Muscle of back (tissue), 11 donors: ENCODE measurements around the gene PDE4B. TPM values are rescaled to one million over a fixed set of nuclear protein-coding genes. Genes with fewer than 3 reads are reported as not detected.
"Not testable (repeated sequence)": the region's sequence is repeated elsewhere in the genome, so short reads cannot be mapped to it uniquely, and the experiment has no call there.

Source experiments
- DNase-seq, 3 donors: peaks; one replicate each; pipeline versions ENCODE4 v3.0.0 to v3.0.0-alpha.2; 2013
- polyA plus RNA-seq, 10 donors: library from polyadenylated mRNA; unstranded; fragments of 120-200 nt; gene quantifications; one replicate each; pipeline ENCODE4 v1.2.1, GENCODE V29; 2013; ENCODE audit not compliant: insufficient read length in 10 of 10

Gene PDE4B
- polyA plus RNA-seq, 10 donors, result 13.9 to 26.6 (median 19.7) TPM

DNA sequence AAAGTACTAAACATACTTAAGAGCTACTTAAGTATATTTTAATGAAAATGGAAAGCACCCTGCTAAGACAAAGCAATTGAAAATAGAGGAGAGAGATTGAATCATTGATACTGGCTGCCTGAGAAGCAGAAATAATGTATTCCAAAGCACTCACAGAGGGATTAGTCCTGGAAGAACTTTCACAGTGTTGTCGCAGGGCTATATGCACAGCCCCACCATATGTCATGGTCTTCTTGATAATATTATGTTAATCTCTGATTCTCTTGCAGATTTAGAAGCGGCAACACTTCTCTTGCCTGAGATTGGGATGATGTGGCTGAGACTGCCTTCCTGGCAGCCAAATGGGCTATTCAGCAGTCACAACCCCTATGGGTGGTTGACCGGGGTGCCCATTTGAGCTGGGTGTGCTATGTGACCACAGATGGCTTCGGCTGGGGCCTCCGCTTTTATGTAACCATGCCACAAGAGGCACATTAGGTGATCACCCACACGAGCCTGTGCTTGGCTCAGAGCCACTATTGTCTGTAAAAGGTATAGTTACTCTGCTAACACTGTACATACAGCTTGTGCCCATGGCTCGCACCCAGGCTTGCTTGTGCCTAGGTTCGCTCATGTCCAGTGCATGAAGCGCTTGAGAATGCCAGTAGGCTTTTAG, 589.1 kb downstream of the PDE4B start:
- no peak for DNase-seq

DNA sequence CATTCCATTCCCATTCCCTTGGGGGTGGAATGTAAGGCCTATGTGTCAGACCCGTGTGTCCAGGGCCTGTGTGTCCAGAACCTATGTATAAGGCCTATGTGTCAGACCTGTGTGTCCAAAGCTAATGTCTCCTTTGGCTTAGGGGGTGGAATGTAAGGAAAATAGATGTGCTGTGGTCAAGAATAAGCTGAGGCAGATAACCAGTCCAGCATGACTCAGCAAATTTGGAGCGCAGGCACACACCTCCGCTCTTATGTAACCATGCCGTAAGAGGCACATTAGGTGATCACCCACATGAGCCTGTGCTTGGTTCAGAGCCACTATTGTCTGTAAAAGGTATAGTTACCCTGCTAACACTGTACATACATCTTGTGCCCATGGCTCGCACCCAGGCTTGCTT, 590.5 kb downstream of the PDE4B start:
- no peak for DNase-seq

GRCh38 chr1:66383611-66384010, 590.9 kb downstream of the PDE4B start:
- DNase-seq, result no peak

GRCh38 chr1:66384258-66384921, 591.7 kb downstream of the PDE4B start:
- DNase-seq, result no peak

DNA sequence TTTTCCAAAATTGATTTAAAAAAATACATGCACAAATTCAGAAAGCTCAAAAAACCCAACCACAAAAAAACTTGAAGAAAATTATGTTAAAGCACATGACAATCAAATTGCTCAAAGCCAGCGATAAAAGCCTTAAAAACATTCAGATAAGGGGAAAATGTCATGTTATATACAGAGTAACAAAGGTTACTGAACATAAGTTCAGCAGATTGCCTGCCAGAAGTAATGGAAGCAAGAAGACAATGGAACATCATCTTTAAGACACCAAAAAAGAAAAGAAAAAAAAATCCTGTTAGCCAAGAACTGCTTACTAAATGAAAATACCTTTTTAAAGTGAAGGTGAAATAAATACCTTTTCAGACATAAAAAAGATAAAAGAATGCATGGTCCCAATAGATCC, 594.0 kb downstream of the PDE4B start:
- DNase-seq, result no peak

- no peak for DNase-seq
These were observed 596.2 kb downstream of the PDE4B start for GRCh38 chr1:66388913-66389312.

GRCh38 chr1:66393586-66394287, 601.0 kb downstream of the PDE4B start:
- DNase-seq, result no peak

DNA sequence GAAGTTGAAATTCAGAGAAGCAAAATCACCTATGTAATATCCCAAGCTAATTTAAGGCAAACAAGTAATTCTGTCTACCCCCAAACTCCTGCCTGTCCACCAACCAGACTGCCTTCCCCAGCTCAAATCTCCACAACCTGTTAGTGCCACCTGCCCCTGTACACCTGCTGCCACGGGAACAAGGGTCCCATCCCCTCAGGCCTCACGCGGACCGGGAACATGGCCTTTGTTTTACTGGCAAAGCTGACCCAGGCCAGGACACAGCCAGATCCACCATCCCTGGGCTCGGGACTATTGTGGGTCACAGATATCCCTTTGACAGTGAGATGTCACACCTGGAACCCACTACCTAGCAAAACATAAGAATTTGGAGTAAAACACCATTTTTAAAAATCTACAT, 601.9 kb downstream of the PDE4B start:
- no peak for DNase-seq

GRCh38 chr1:66395202-66396061, 602.7 kb downstream of the PDE4B start:
- no peak for DNase-seq

DNA sequence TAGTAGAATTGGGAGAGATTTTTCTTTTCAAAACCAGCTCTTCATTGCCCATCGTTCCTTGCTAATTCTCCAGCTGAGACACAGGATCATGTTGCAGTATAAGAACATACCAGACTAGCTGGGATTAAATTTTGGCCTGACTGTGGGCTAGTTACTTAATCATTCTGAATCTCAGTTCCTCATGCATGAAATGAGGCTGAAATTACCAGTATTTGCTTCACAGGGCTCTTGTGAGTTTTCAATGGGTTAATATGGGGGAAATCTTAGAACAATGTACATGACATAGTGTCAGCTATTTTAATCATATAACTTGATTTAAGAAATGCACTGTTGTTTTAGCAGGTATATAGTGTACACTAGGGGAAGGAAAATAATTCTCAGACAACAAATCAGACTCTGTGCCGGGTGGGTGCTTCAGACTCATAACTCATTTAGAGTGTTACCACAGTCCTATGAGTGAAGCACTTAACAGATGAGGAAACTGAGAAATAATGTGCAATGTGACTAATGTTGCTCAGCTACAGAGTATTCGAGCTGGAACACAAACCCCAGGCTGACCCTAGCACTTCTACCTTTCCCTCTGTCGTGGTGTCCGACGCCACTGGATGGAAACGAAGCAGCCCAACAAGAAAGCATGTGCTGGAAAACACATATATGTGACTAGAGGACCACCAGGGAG, 603.7 kb downstream of the PDE4B start:
- DNase-seq, result no peak

GRCh38 chr1:66397192-66397591, 604.5 kb downstream of the PDE4B start:
- no peak for DNase-seq

- no peak for DNase-seq
These were observed 607.3 kb downstream of the PDE4B start for GRCh38 chr1:66399888-66400529.

DNA sequence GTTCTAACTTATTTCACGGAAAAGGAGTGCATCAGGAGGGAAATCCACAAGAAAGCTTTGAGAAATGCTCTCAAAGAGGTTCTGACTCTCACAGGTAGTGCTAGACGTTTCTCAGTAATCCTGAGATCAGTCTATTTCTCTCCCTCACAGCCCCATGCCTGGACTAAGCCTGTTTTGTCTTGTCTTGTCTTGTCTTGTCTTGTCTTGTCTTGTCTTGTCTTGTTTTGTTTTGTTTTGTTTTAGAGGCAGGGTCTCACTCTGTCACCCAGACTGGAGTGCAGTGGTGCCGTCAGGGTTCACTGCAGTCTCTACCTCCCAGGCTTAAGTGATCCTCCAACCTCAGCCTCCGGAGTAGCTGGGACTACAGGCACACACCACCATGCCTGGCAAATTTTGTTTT, 608.0 kb downstream of the PDE4B start:
- no peak for DNase-seq

- no peak for DNase-seq
These were observed 608.5 kb downstream of the PDE4B start for GRCh38 chr1:66401244-66401643.

- peak; percentile 78 to 94 (median 82) for DNase-seq
These were observed 609.5 kb downstream of the PDE4B start for GRCh38 chr1:66402194-66402593.

- DNase-seq, result peak in 2 of 3 donors; percentile 58 to 77
These were observed 610.5 kb downstream of the PDE4B start for GRCh38 chr1:66403007-66403731.

DNA sequence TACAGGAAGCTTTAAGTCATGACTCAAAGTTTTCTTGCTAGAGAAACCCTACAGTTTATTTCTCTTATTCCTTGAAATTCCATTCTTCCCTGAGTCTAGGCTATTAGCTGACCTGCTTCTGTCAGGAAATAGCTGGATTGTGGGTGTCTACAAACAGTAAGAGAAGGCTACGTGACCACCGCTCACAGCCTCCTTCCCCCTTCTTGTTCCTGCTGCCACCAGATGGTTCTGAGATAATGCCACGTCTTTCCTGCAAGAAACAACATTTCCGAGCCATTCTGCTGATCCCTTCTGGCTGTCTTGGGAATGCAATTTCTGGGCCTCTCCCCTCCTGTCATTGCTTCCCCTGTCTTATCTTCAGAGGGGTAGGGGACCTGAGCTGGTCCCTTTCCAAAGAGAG, 612.4 kb downstream of the PDE4B start:
- no peak for DNase-seq

DNA sequence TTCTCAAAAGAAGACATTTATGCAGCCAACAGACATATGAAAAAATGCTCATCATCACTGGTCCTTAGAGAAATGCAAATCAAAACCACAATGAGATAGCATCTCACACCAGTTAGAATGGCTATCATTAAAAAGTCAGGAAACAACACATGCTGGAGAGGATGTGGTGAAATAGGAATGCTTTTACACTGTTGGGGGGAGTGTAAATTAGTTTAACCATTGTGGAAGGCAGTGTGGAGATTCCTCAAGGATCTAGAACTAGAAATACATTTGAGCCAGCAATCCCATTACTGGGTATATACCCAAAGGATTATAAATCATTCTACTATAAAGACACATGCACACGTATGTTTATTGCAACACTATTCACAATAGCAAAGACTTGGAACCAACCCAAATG, 618.8 kb downstream of the PDE4B start:
- DNase-seq, result not testable (repeated sequence)

- DNase-seq, result no peak
These were observed 620.0 kb downstream of the PDE4B start for GRCh38 chr1:66412704-66413103.

DNA sequence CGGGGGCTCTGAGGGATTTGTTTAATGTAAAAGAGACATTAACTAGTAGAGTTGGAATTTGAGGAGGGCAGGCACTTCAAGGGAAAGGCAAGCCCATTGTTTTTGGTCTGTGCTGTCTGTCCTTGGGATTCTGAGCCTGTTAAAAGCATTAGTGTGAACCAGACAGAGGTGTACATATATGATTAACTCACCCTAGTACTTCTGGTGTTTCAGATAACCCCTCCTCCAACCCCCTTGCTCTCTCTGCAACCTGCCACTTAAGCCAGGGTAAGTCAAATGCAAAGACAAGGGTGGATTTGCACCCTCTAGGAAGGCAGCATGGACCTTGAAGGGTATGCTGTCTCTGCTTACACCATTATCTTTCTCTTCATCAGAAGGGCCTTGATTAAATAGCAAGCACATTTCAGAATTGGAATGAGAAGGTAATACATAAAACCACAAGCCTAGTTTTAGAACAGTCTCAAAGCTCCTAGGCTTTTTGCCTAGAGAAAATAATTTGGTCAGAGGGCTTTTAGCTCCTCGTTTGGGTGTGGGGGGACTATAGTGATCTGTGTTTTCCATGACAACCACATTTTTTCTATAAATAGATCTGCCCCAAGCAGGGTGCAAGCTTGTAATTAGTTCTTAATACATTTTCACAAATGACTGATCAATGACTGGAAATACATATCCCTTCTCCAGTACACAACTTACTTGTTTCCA, 620.6 kb downstream of the PDE4B start:
- no peak for DNase-seq
